Choroid plexus epithelial cell (primary cell): Measurements from ENCODE around the gene ZNF398.

Source experiments
- DNase-seq: peaks from one replicate; pipeline ENCODE4 v3.0.0-alpha.2; 2010; ENCODE audit warnings: low read depth
- H3K4me3 ChIP-seq: 2 replicates; pipeline ENCODE4 v1.5.1; 2011; ENCODE audit warnings: low read depth, mild to moderate bottlenecking, control low read depth, low read length, moderate library complexity
- TF ChIP-seq, protein P1 (sequence below): conservative IDR thresholded peaks from 2 replicates; pipeline ENCODE4 v1.5.1; 2011; ENCODE audit warnings: low read depth, mild to moderate bottlenecking, control low read depth, inconsistent platforms, low read length, moderate library complexity

ZNF398 gene

DNA sequence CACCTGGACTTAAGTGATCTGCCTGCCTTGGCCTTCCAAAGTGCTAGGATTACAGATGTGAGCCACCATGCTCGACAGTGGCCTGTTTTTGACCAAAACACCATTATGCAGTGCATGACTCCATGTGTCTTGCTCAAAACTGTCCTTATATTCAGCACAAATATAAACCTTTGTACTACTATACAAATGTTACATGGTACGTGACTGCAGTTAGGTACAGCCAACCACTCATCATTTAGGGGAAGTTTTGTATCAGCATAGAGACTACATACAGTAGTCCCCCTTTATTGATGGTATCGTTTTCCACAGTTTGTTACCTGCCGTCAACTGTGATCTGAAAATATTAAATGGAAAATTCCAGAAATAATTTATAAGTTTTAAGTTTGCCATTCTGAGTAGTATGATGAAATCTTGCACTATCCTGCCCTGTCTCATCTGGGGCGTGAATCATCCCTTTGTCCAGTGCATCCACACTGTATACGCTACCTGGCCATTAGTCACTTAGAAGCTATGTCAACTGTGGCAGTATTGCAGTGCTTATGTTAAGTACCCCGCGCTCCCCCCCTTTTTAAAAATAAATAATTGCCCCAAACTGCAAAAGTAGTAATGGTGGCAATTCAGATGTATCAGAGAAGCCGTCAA is 24.8 kb downstream of the ZNF398 start:
- H3K4me3 ChIP-seq = no peak overlapping the region
- TF ChIP-seq, protein P1, sequence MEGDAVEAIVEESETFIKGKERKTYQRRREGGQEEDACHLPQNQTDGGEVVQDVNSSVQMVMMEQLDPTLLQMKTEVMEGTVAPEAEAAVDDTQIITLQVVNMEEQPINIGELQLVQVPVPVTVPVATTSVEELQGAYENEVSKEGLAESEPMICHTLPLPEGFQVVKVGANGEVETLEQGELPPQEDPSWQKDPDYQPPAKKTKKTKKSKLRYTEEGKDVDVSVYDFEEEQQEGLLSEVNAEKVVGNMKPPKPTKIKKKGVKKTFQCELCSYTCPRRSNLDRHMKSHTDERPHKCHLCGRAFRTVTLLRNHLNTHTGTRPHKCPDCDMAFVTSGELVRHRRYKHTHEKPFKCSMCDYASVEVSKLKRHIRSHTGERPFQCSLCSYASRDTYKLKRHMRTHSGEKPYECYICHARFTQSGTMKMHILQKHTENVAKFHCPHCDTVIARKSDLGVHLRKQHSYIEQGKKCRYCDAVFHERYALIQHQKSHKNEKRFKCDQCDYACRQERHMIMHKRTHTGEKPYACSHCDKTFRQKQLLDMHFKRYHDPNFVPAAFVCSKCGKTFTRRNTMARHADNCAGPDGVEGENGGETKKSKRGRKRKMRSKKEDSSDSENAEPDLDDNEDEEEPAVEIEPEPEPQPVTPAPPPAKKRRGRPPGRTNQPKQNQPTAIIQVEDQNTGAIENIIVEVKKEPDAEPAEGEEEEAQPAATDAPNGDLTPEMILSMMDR = no peak
- peak; percentile 62 for DNase-seq

DNA sequence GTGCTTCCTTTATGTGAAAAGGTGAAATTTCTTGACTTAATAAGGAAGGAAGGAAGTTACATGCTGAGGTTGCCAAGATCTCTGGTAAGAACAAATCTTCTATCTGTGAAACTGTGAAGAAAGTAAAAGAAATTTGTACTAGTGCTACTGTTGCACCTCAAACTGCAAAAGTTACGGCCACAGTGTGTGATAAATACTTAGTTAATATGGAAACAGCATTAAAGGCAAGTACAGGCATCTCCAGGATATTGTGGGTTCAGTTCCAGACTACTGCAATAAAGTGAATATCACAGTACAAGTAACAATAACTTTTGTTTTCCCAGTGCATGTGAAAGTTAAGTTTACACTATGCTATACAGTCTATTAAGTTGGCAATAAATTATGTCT is 25.3 kb downstream of the ZNF398 start:
- DNase-seq = no peak
- TF ChIP-seq, protein P1 = no peak
- no peak overlapping the region for H3K4me3 ChIP-seq

DNA sequence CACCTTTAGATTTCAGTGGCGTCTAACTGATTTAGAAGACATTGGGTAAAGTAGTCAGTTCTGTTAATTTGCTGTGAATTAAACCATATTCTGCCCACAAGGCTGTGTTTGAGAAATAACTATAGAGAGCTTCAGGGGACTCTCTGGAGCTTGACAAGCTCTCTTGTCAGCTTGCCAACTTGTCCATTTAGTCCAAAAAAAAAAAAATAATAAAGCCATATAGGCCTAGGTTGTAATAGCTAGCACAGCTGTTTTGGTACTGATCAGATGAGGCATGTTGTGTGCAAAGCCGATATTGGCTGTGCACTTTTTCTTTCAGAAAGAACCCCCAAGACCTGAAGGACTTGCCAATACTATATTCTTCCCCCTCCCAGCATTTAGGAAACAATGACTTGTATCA is 27.9 kb downstream of the ZNF398 start:
- TF ChIP-seq, protein P1 = no peak
- no peak overlapping the region for H3K4me3 ChIP-seq
- no peak for DNase-seq

DNA sequence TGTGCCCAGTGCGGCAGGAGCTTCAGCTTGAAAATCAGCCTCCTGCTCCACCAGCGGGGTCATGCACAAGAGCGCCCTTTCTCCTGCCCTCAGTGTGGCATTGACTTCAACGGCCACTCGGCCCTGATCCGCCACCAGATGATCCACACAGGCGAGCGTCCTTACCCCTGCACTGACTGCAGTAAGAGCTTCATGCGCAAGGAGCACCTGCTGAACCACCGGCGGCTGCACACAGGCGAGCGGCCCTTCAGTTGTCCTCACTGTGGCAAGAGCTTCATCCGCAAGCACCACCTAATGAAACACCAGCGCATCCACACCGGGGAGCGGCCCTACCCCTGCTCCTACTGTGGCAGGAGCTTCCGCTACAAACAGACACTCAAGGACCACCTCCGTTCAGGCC is 32.0 kb downstream of the ZNF398 start:
- H3K4me3 ChIP-seq = no peak overlapping the region
- TF ChIP-seq, protein P1 = no peak
- DNase-seq = no peak

DNA sequence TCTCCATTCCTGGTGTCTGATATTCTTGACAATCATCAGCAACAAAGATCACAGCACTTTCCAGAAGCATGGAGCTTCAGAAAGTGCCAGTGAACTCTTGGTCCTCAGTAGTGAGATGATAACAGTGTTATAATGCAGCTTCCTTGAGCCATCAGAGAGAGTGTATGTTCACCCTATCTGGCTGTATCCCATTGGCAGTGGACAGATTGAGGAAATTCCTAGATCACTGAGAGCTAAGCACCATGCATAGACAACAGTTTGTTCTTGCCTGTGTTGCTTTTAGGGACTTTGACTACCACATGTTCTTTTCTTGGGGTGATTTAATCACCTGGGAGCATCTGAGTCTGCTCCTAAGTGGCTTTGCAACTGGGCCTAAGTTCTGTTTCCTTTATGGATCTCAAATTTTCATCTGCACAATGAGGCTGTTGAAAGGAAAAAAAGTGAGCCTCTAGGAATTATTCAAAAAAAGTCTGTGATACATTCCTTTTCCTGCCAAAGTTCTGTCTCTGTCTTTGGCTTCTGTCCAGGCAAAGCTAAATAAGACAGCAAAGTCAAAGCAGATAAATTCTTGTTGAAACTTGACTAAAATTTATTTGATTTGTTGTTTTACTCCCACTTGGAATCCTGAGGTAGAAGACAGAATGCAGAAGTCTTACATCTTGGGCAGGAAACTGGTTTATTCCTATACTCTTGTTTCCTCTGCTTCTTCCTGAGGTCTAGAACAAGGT is 33.6 kb downstream of the ZNF398 start:
- peak; percentile 64 for DNase-seq

DNA sequence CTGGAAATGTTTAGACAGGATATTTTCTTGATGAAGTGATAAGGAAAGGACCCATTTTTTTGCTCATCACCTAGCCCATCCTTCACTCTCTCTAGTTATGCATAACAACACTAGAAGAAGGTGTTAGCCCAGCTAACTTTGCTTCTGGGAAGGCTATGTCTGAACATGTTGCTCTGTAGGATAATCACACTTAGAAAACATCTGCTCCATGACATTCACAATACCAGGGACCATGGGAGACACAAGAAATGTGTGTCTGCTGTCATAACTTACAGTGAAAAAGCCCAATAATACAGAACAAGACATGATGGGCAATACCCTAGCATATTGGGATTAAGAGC is 34.2 kb downstream of the ZNF398 start:
- H3K4me3 ChIP-seq = no peak overlapping the region
- TF ChIP-seq, protein P1 = no peak
- DNase-seq = no peak

More for the DNA sequence above, 33.6 kb downstream of the ZNF398 start:
- TF ChIP-seq, protein P1 = no peak
- no peak overlapping the region for H3K4me3 ChIP-seq

DNA sequence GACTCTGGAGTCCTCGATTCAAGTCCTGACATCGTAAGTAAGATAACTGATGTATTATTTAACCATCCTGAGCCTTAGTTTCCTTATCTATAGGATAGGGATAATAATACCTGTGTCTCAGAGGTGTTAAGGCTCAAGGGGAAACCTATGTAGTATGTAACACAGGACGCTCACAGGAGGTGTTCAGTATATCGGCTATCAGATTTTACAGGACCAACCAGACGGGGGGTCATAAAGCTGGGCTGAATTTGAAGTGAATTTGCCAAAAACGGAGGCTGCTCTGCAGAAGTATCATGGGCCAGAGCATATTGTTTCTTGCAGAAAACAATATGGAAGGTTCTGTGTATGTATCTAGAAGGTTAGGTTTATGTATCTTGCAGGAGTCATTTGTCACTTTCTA is 37.0 kb downstream of the ZNF398 start:
- DNase-seq = no peak
- H3K4me3 ChIP-seq = no peak overlapping the region
- TF ChIP-seq, protein P1 = no peak
